Brain microvascular endothelial cell (primary cell): ENCODE data around the gene ZNF350.
"Not testable (repeated sequence)": the region's sequence is repeated elsewhere in the genome, so short reads cannot be mapped to it uniquely, and the experiment has no call there.

ENCODE experiments used
- DNase-seq: peaks from one replicate; pipeline ENCODE4 v3.0.0-alpha.2; 2020
- H3K27ac ChIP-seq: fragments of 250-450 bp; sonication (Bioruptor Pico); 2 replicates; pipeline ENCODE4 v1.5.1; 2020; ENCODE audit warnings: mild to moderate bottlenecking, moderate library complexity
- H3K27me3 ChIP-seq: fragments of 250-450 bp; sonication (Bioruptor Pico); replicated peaks from 2 replicates; pipeline ENCODE4 v1.5.1; 2020; ENCODE audit warnings: mild to moderate bottlenecking
- H3K36me3 ChIP-seq: fragments of 250-450 bp; sonication (Bioruptor Pico); replicated peaks from 2 replicates; pipeline ENCODE4 v1.5.1; 2020; ENCODE audit warnings: mild to moderate bottlenecking
- H3K4me3 ChIP-seq: 2 replicates; pipeline ENCODE4 v1.5.1; 2011; ENCODE audit warnings: low read depth, mild to moderate bottlenecking, control low read depth, low read length, moderate library complexity
- CTCF ChIP-seq: IDR thresholded peaks from 2 replicates; pipeline ENCODE4 v1.5.1; 2011; ENCODE audit warnings: low read depth, mild to moderate bottlenecking, moderate library complexity, low read length, control low read depth, inconsistent platforms; ENCODE audit errors: missing control alignments
- in situ Hi-C: cut with HindIII; loops from 2 replicates; pipeline ENCODE4 v1.10.0; 2017; ENCODE audit warnings: low sequenced_read_pairs, low pct_ligation_motif_present

Gene ZNF350

DNA sequence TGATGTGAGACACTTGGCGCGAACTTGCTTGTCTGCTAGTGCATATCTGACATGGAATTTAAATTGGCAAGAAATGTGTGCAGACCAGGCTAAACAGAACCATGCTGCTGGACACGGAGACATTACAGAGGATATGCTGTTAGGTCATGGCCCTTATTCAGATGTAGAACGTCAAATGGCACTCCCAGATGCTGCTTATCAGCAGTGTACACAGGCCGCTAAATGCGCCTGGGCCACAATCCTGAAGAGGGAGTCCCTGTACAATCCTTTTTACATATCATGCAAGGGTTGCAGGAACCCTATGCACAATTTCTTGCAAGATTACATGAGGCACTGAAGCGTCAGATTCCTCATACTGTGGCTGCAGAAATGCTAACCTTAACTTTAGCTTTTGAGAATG is 9.3 kb downstream of the ZNF350 start:
- no peak for DNase-seq
- no peak for TF ChIP-seq CTCF
- Histone ChIP-seq H3K36me3 (peaks cover 15% of the 10 kb centered on the region), H3K27ac (no peak overlapping the region), H3K4me3 (no peak overlapping the region), H3K27me3 (no peaks in the 10 kb centered on the region)
- in situ Hi-C loops: no loop called here

DNA sequence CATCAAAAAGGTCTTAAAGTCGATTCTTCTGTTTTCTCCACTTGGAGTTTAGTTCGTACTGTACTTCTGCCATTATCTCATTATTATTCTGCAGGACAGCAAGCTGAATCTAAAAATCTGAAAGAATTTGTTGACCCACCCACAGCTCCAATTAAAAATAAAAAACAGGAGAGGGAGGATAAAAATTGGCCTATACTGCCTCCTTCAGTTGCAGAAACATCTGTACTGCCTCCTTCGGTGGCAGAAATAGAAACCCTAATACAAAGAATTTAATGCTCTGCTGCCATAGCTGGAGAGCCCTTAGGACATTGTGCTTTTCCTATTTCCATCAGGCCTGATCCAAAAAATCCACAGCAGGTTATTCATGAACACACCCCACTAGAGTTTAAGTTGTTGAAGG is 9.8 kb downstream of the ZNF350 start:
- no peak overlapping the region for H3K4me3 ChIP-seq
- no peak for DNase-seq
- peaks cover 17% of the 10 kb centered on the region for H3K36me3 ChIP-seq
- H3K27ac ChIP-seq: no peak overlapping the region
- no peak for TF ChIP-seq CTCF
- H3K27me3 ChIP-seq: no peaks in the 10 kb centered on the region
- in situ Hi-C loops: no loop called here

DNA sequence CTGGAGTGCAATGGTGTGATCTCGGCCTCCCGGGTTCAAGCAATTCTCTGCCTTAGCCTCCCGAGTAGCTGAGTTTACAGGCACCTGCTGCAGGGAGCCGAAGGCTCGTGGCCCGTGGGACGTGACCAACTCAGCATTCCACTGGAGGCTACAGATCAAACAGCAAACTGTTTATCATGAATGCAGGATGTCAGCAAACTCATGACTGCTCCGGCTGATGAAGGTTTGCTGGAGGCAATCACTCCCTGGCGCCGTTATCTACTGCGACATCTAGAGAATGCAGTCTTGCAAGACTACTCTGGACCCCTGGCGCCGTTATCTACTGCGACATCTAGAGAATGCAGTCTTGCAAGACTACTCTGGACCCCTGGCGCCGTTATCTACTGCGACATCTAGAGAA is 10.9 kb downstream of the ZNF350 start:
- H3K27ac ChIP-seq, H3K27me3 ChIP-seq, H3K4me3 ChIP-seq, in situ Hi-C loops, DNase-seq: not testable (repeated sequence)
- H3K36me3 ChIP-seq: peaks cover 27% of the 10 kb centered on the region

DNA sequence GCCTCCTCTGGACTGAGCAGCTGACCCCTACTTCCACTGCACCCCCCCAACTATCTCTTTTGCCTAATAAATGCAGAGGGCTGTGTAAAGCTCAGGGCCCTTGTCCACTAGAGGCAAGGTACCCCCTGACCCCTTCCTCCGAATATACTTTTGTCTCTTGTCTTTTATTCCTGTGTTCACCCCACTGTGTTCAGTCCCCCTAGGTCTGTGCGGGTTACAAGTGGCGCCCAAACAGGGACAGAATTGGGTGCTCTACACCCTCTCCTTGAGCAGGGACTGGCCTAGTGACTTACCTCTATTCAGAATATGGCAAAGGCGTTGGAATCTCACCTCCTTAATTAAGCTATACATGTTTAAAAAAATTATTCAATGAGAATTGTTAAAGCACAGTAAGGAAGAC is 15.0 kb downstream of the ZNF350 start:
- Histone ChIP-seq H3K27ac (no peak overlapping the region), H3K36me3 (peaks cover 51% of the 10 kb centered on the region), H3K27me3 (no peaks in the 10 kb centered on the region), H3K4me3 (no peak overlapping the region)
- no peak for DNase-seq
- TF ChIP-seq CTCF: no peak
- in situ Hi-C loops: no loop called here

GRCh38 chr19:51970718-51971117 is 15.9 kb downstream of the ZNF350 start:
- DNase-seq: no peak
- Histone ChIP-seq H3K27me3 (no peaks in the 10 kb centered on the region), H3K36me3 (peaks cover 59% of the 10 kb centered on the region), H3K4me3 (no peak overlapping the region), H3K27ac (no peak overlapping the region)
- TF ChIP-seq CTCF: no peak
- in situ Hi-C loops: no loop called here

- in situ Hi-C loops: no loop called here
- Histone ChIP-seq H3K4me3 (no peak overlapping the region), H3K36me3 (peaks cover 43% of the 10 kb centered on the region), H3K27ac (no peak overlapping the region), H3K27me3 (no peaks in the 10 kb centered on the region)
- DNase-seq: no peak
- no peak for TF ChIP-seq CTCF
Observed at GRCh38 chr19:51965583-51965982, 21.1 kb downstream of the ZNF350 start.

DNA sequence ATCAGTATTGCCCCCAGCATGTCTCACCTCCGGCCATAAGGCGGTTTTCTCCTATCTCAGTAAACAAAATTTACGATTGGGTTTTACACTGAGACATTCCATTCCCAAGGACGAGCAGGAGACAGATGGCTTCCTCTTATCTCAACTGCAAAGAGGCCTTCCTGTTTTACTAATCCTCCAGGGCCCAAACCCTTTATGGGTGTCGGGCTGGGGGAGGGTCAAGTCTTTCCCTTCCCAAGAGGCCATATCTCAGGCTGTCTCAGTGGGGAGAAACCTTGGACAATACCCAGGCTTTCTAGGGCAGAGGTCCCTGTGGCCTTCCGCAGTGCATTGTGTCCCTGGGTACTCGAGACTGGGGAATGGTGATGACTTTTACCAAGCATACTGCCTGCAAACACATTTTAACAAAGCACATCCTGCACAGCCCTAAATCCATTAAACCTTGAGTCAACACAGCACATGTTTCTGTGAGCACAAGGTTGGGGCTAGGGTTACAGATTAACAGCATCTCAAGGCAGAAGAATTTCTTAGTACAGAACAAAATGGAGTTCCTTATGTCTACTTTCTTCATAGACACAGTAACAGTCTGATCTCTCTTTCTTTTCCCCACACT is 25.9 kb downstream of the ZNF350 start:
- H3K4me3 ChIP-seq, H3K27me3 ChIP-seq, H3K27ac ChIP-seq, in situ Hi-C loops, DNase-seq: not testable (repeated sequence)
- H3K36me3 ChIP-seq: peaks cover 13% of the 10 kb centered on the region
